ENCODE results near the gene MINDY1.

MINDY1 gene

DNA sequence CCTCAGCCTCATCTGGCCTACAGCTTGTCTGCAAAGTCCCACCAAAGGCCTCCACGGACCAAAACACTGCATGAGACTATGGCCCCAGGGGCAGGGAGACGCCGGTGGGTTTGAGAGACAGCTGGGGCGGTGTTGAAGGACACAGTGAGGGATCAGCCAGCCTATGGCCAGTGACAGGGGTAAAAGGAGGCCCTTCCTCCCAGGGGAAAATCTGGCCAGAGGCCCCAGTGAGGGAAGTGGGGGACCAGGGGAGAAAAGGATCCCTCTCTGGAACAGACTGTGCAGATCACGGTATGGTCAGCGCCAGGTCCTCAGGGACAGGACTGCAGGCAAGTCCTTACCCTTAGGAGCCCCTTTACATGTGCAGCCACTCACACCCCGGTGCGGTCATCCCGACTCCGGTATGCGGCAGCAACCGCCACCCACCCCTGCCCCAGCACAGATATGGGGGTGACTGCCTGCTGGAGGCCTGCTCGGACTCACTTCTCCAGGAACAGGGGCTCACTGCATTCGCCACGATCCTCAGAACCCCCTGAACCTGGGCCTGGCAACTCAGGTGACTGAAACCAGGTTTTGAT, 33.4 kb downstream of the MINDY1 start:
- no peaks in the 10 kb centered on the region for H3K27me3 ChIP-seq (ENCODE audit: insufficient read depth, low read length)
- H3K4me3 ChIP-seq (ENCODE audit: low read depth, low read length), result peak overlapping the region; percentile 99
- peaks cover 58% of the 10 kb centered on the region for H3K79me2 ChIP-seq (ENCODE audit: control insufficient read depth, insufficient read depth, low read length, unreplicated experiment)
- H2AFZ ChIP-seq (ENCODE audit: low read length, unreplicated experiment), result no peak overlapping the region
- peak overlapping the region; percentile 64 for H3K27ac ChIP-seq (ENCODE audit: low read depth, low read length)
- peaks cover 56% of the 10 kb centered on the region for H3K4me1 ChIP-seq (ENCODE audit: control insufficient read depth, insufficient read depth, low read length, unreplicated experiment)
- no peaks in the 10 kb centered on the region for H3K36me3 ChIP-seq (ENCODE audit: insufficient read depth, low read length)

DNA sequence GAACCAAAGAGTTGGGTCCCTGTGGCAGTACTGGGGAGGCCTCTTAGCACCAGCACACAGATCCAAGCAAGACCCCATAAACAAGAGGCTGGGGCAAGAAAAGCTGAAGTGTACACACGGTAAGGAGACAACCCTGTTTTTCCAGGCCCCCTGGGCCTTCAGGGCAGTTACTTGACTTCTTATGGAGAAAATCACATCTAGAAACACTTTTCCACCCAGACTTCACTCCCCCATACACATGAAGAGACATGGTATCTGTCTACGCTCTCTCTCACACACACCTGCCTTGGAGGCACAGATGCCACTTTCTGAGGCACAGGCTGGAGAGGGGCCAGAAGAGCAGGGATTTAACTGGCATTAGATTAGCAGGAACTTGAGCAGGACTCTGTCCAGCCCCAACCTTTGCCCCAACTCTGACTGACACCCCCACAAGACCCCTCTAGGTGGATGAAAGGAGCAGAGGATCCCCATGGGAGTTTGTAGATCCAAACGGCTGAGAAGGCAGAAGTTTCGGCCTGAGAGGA, 34.2 kb downstream of the MINDY1 start:
- peak overlapping the region; percentile 99 for H3K4me3 ChIP-seq (ENCODE audit: low read depth, low read length)
- H3K36me3 ChIP-seq (ENCODE audit: insufficient read depth, low read length), result peaks cover 5% of the 10 kb centered on the region
- peaks cover 61% of the 10 kb centered on the region for H3K79me2 ChIP-seq (ENCODE audit: control insufficient read depth, insufficient read depth, low read length, unreplicated experiment)
- no peak overlapping the region for H2AFZ ChIP-seq (ENCODE audit: low read length, unreplicated experiment)
- peak overlapping the region; percentile 62; the same call in 1 of the 2 replicates for H3K27ac ChIP-seq (ENCODE audit: low read depth, low read length)
- peaks cover 47% of the 10 kb centered on the region for H3K4me1 ChIP-seq (ENCODE audit: control insufficient read depth, insufficient read depth, low read length, unreplicated experiment)
- no peaks in the 10 kb centered on the region for H3K27me3 ChIP-seq (ENCODE audit: insufficient read depth, low read length)

DNA sequence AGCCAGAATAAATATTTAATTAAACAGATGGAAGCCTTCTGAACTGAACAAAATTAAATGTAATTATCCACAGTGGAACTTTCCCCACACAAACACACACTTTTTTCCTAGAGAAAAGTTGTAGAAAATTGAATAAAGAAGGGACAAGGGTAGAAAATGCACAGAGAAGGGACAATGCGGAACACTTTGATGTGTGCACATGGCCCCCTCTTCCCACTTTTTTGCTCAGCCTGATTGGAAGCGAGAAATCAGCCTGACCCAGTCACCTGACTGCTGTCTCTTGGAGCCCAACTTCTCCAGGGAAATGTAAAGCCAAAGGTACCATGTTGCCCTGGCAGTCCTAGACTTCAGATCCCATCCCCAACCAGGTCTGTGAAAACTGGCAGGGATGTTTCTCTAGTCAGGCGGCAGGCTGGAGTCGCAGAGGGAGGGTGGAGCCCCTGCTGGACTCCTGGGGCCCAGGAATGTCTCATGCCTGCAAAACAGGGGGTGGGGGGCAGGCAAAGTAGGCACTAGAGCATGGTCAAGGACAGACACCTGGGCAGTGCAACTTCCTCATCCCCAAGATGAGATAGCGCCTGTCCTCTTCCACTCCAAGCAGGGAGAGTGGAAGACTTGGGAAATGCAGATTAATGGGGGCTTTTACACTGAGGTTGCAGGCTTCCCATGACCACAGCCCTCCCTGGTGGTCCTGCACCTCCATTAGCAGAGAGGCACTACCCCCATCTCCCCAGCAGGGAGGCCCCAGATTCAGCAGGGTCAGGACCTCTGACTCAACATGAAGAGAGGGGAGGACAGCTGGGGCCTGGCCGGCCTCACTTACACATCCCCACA, 34.9 kb downstream of the MINDY1 start:
- H3K4me3 ChIP-seq (ENCODE audit: low read depth, low read length), result peak overlapping the region; percentile 99
- peaks cover 11% of the 10 kb centered on the region for H3K36me3 ChIP-seq (ENCODE audit: insufficient read depth, low read length)
- H3K27me3 ChIP-seq (ENCODE audit: insufficient read depth, low read length), result no peaks in the 10 kb centered on the region
- H3K27ac ChIP-seq (ENCODE audit: low read depth, low read length), result peak overlapping the region; percentile 62
- peaks cover 40% of the 10 kb centered on the region for H3K4me1 ChIP-seq (ENCODE audit: control insufficient read depth, insufficient read depth, low read length, unreplicated experiment)
- no peak overlapping the region for H2AFZ ChIP-seq (ENCODE audit: low read length, unreplicated experiment)
- peaks cover 61% of the 10 kb centered on the region for H3K79me2 ChIP-seq (ENCODE audit: control insufficient read depth, insufficient read depth, low read length, unreplicated experiment)

DNA sequence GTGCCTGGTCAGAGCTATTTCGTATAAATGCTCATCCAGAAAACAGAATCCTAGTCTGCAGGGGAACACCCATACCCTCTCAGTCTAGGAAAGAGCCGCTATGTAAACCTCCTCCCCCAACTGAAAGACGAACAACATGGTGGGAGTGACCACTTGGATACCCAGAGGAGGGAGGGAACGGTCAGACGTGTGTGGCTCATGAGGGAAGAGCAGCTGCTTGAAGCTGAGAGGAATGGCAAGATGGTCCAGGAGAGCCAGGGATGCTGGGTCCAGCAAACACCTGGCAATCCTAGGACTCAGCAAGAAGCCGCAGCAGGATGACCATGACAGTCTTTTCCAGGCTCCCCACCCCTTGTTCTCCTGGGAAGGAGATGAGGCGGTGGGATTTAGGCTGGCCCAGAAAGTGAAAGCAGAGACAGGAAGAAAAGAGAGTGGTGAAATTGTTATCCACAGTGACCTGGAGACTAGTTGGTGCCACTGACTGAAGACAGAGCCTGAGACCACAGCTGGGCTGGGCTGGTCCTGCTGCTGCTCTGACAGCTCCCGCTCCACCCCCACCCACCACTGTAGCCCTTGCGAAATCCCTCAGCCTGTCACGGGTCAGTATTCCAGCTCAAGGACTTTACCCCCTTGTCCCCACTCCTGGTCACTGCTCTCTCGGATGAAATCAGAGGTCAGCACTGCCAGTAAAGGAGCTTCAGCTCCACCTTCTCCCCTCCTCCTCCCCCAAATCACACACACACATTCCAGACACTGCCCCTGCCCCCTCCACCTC, 35.7 kb downstream of the MINDY1 start:
- peak overlapping the region; percentile 99 for H3K4me3 ChIP-seq (ENCODE audit: low read depth, low read length)
- peaks cover 19% of the 10 kb centered on the region for H3K36me3 ChIP-seq (ENCODE audit: insufficient read depth, low read length)
- no peak overlapping the region for H2AFZ ChIP-seq (ENCODE audit: low read length, unreplicated experiment)
- peak overlapping the region; percentile 62 for H3K27ac ChIP-seq (ENCODE audit: low read depth, low read length)
- peaks cover 61% of the 10 kb centered on the region for H3K79me2 ChIP-seq (ENCODE audit: control insufficient read depth, insufficient read depth, low read length, unreplicated experiment)
- peaks cover 32% of the 10 kb centered on the region for H3K4me1 ChIP-seq (ENCODE audit: control insufficient read depth, insufficient read depth, low read length, unreplicated experiment)
- H3K27me3 ChIP-seq (ENCODE audit: insufficient read depth, low read length), result no peaks in the 10 kb centered on the region

DNA sequence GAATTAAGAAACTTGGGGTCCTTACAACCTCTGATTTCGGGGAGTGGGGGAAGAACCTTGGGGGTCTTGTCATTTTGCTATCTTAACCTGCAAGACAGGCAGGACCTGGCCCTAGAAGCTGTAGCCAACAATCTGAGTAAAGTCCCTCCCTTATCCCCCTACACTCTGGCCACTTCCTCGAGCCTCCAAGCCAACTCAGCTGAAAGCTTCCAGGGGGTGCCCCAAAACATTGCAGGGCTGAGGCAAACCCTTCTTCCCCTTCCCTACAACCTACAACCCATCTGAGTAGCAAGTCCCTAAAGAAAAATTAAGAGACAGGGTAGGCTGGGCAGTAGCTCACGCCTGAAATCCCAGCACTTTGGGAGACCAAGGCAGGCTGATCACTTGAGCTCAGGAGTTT, 37.1 kb downstream of the MINDY1 start:
- Histone ChIP-seq H2AFZ (ENCODE audit: low read length, unreplicated experiment) (no peak overlapping the region), H3K27me3 (ENCODE audit: insufficient read depth, low read length) (no peaks in the 10 kb centered on the region), H3K4me3 (ENCODE audit: low read depth, low read length) (no peak overlapping the region), H3K36me3 (ENCODE audit: insufficient read depth, low read length) (peaks cover 20% of the 10 kb centered on the region), H3K79me2 (ENCODE audit: control insufficient read depth, insufficient read depth, low read length, unreplicated experiment) (peaks cover 61% of the 10 kb centered on the region), H3K4me1 (ENCODE audit: control insufficient read depth, insufficient read depth, low read length, unreplicated experiment) (peaks cover 28% of the 10 kb centered on the region), H3K27ac (ENCODE audit: low read depth, low read length) (no peak overlapping the region)

DNA sequence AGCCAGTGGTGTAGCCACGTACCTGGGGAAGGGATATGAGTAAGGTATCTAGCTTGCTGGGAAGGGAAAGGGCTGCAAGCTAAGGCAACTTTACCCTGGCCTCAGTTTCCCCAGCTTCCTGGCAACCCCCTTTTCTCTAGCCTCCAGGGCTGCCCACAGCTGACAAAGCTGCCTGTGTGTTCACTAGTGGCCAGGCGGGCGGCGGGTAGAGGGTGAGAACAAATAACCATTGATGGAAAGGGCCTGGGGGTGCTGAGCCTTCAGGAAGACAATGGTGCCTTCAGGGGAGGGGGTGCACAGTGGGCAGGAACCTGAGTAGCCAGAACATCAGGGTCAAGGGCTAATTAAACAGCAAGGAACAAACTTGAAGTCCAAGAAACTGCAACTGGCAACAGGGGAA, 38.2 kb downstream of the MINDY1 start:
- H3K27ac ChIP-seq (ENCODE audit: low read depth, low read length), result no peak overlapping the region
- peaks cover 50% of the 10 kb centered on the region for H3K79me2 ChIP-seq (ENCODE audit: control insufficient read depth, insufficient read depth, low read length, unreplicated experiment)
- no peaks in the 10 kb centered on the region for H3K27me3 ChIP-seq (ENCODE audit: insufficient read depth, low read length)
- H3K4me3 ChIP-seq (ENCODE audit: low read depth, low read length), result no peak overlapping the region
- no peak overlapping the region for H2AFZ ChIP-seq (ENCODE audit: low read length, unreplicated experiment)
- H3K4me1 ChIP-seq (ENCODE audit: control insufficient read depth, insufficient read depth, low read length, unreplicated experiment), result peaks cover 28% of the 10 kb centered on the region
- H3K36me3 ChIP-seq (ENCODE audit: insufficient read depth, low read length), result peaks cover 27% of the 10 kb centered on the region

DNA sequence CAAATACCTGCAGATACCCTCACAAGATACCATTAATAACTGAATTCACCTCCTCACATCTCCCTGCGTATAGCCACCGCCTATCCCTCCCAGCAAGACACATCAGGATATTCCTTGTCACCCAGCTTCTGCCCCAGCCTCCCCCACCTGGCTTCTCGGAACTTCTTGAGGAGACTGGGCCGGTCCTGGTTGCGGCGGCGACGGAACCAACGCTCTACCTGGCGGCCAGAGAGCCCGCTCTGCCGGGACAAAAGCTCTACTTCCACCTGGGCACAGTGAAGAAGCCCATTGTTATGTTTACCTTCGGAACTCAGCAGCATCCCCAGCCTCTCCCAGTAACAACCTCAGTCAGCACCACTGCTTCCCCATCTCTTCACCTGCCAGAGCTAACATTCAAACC, 38.8 kb downstream of the MINDY1 start:
- Histone ChIP-seq H3K36me3 (ENCODE audit: insufficient read depth, low read length) (peaks cover 27% of the 10 kb centered on the region), H2AFZ (ENCODE audit: low read length, unreplicated experiment) (no peak overlapping the region), H3K27me3 (ENCODE audit: insufficient read depth, low read length) (no peaks in the 10 kb centered on the region), H3K27ac (ENCODE audit: low read depth, low read length) (no peak overlapping the region), H3K79me2 (ENCODE audit: control insufficient read depth, insufficient read depth, low read length, unreplicated experiment) (peaks cover 45% of the 10 kb centered on the region), H3K4me1 (ENCODE audit: control insufficient read depth, insufficient read depth, low read length, unreplicated experiment) (peaks cover 26% of the 10 kb centered on the region), H3K4me3 (ENCODE audit: low read depth, low read length) (no peak overlapping the region)

DNA sequence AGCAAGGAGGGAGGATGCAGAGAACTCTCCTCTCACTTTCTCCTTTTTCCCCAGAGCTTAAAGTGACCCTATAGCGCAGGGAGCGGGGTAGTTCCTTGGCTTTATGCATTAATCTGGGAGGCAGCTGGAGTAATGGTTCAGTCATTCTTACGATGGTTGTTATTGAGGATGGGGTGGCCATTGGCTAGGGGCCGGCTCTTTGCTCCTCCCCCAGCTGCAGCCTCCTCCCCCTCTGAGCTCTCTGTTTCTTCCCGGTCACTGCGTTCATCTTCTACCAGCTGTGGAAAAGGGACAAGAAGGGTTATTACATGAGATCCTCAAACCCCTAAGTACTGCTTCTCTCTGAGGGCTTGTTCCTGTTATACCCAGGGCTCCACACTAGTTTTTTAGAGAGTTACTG, 40.7 kb downstream of the MINDY1 start:
- H3K36me3 ChIP-seq (ENCODE audit: insufficient read depth, low read length), result peaks cover 27% of the 10 kb centered on the region
- peaks cover 6% of the 10 kb centered on the region for H3K4me1 ChIP-seq (ENCODE audit: control insufficient read depth, insufficient read depth, low read length, unreplicated experiment)
- H3K79me2 ChIP-seq (ENCODE audit: control insufficient read depth, insufficient read depth, low read length, unreplicated experiment), result peaks cover 25% of the 10 kb centered on the region
- H2AFZ ChIP-seq (ENCODE audit: low read length, unreplicated experiment), result no peak overlapping the region
- H3K27me3 ChIP-seq (ENCODE audit: insufficient read depth, low read length), result no peaks in the 10 kb centered on the region
- no peak overlapping the region for H3K27ac ChIP-seq (ENCODE audit: low read depth, low read length)
- H3K4me3 ChIP-seq (ENCODE audit: low read depth, low read length), result no peak overlapping the region

DNA sequence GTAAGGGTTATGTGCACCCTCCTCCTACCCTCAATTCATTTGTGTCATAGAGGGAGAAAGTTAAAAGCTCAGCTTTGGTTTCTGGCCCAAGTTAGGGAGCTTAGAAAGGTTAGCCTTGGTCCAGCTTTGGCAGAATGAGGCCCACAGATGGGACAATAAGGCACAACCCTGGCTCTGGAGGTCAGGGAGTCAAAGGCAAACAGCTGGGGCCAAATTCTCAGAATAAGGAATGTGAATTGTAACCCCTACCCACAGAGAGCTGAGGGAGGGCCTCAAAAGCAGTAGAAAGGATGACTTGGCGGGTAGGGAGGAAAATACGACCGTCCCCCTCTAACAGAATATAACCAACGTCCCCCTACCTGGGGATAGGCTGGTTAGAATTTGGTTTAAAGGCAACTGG, 41.1 kb downstream of the MINDY1 start:
- Histone ChIP-seq H3K27ac (ENCODE audit: low read depth, low read length) (no peak overlapping the region), H2AFZ (ENCODE audit: low read length, unreplicated experiment) (no peak overlapping the region), H3K4me1 (ENCODE audit: control insufficient read depth, insufficient read depth, low read length, unreplicated experiment) (peaks cover 2% of the 10 kb centered on the region), H3K4me3 (ENCODE audit: low read depth, low read length) (no peak overlapping the region), H3K79me2 (ENCODE audit: control insufficient read depth, insufficient read depth, low read length, unreplicated experiment) (peaks cover 21% of the 10 kb centered on the region), H3K36me3 (ENCODE audit: insufficient read depth, low read length) (peaks cover 31% of the 10 kb centered on the region), H3K27me3 (ENCODE audit: insufficient read depth, low read length) (no peaks in the 10 kb centered on the region)

DNA sequence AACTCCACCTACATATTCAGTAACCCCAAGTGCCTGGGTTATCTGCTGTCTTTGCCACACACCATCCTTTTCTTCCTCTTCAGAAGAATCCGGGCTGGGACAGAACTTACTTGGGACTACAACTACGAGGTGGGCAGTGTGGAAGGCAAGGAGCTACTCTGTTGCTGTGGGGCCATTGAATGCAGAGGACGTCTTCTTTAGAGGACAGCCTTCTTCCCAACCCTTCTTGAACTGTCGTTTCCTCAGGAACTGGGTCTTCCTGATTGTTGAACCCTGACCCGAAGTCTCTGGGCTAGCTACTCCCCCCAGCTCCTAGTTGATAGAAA, 42.6 kb downstream of the MINDY1 start:
- Histone ChIP-seq H3K79me2 (ENCODE audit: control insufficient read depth, insufficient read depth, low read length, unreplicated experiment) (peaks cover 10% of the 10 kb centered on the region), H3K27me3 (ENCODE audit: insufficient read depth, low read length) (no peaks in the 10 kb centered on the region), H3K4me1 (ENCODE audit: control insufficient read depth, insufficient read depth, low read length, unreplicated experiment) (no peaks in the 10 kb centered on the region), H3K27ac (ENCODE audit: low read depth, low read length) (no peak overlapping the region), H3K36me3 (ENCODE audit: insufficient read depth, low read length) (peaks cover 32% of the 10 kb centered on the region), H3K4me3 (ENCODE audit: low read depth, low read length) (no peak overlapping the region), H2AFZ (ENCODE audit: low read length, unreplicated experiment) (no peak overlapping the region)
